NB4 (cell line): ENCODE results near the gene HPSE.

Source experiments
- POLR2A ChIP-seq: IDR thresholded peaks from 2 replicates; pipeline ENCODE4 v1.6.1; 2011; ENCODE audit warnings: mild to moderate bottlenecking; ENCODE audit not compliant: insufficient read length; ENCODE audit errors: extremely low read depth
- TF ChIP-seq, protein P1 (sequence below): IDR thresholded peaks from one replicate; pipeline ENCODE4 v1.5.1; 2012; ENCODE audit warnings: low read depth, low read length

DNA sequence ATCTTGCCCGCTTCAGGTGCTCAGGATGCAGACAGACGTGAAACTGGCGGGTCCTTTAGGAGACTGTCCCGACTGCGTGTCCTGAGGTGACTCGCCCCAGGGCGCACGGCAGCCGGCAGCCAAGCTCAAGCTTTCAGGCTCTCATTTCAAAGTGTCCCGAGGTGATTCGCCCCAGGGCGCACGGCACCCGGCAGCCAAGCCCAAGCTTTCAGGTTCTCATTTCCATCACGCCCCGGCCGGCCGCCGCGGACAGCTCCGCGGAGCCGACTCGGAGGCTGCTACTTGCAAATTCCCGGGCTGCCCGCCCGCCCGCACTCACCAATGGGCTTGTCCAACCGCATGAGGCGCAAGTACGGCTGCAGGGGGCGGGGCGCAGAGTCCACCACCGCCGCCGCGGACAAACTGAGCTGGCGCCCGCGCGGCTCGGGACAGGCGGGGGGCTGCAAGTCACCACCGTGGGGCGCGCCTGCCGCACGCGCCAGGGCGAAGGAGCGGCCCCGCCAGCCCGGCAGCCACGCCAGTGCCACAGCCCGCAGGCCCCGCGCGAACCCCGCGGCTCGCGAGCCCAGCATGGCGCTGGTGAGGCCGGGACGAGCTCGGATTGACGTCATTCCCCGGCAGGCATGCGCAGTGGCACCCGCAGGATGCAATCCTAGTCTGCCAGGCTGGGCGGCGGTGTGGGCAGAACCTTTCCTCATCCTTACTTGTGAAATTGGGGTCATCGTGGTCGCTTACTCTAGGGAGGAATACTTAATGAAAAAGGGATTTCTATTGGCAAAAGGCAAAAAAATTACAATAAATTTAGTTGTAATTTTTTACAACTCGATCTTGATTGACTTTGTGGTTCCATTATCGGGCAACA lies 50.2 kb downstream of the HPSE start, which contains the start of gene COQ2:
- TF ChIP-seq, protein P1, sequence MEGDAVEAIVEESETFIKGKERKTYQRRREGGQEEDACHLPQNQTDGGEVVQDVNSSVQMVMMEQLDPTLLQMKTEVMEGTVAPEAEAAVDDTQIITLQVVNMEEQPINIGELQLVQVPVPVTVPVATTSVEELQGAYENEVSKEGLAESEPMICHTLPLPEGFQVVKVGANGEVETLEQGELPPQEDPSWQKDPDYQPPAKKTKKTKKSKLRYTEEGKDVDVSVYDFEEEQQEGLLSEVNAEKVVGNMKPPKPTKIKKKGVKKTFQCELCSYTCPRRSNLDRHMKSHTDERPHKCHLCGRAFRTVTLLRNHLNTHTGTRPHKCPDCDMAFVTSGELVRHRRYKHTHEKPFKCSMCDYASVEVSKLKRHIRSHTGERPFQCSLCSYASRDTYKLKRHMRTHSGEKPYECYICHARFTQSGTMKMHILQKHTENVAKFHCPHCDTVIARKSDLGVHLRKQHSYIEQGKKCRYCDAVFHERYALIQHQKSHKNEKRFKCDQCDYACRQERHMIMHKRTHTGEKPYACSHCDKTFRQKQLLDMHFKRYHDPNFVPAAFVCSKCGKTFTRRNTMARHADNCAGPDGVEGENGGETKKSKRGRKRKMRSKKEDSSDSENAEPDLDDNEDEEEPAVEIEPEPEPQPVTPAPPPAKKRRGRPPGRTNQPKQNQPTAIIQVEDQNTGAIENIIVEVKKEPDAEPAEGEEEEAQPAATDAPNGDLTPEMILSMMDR = no peak
- TF ChIP-seq POLR2A = peak; percentile 73
